Measurements from ENCODE around the gene PDCD11.
"Not testable (repeated sequence)": the region's sequence is repeated elsewhere in the genome, so short reads cannot be mapped to it uniquely, and the experiment has no call there.

PDCD11 gene

GRCh38 chr10:103396067-103396788 is at the start of gene PDCD11, which contains the start of gene ATP5MK:
Gene PDCD11 (plus strand): TSS chr10:103396626. CDS start chr10:103398427, 1,801 bp downstream.
Gene ATP5MK (minus strand): TSS chr10:103396475. CDS start chr10:103392457, 4,018 bp downstream.
- DNase-seq = peak; percentile 100

GRCh38 chr10:103350175-103350516 is 46.3 kb upstream of the PDCD11 start:
- DNase-seq = no peak

GRCh38 chr10:103350517-103351260 is 45.7 kb upstream of the PDCD11 start, which contains the start of gene PCGF6:
Gene PCGF6 (minus strand): TSS chr10:103351140. CDS start chr10:103351066, 74 bp downstream.
- DNase-seq = peak; percentile 52 to 67

GRCh38 chr10:103353281-103353680 is 43.1 kb upstream of the PDCD11 start:
- no peak for DNase-seq

GRCh38 chr10:103354567-103354966 is 41.9 kb upstream of the PDCD11 start:
- not testable (repeated sequence) for DNase-seq

GRCh38 chr10:103355906-103356599 is 40.4 kb upstream of the PDCD11 start:
- DNase-seq = no peak

GRCh38 chr10:103359493-103359892 is 36.9 kb upstream of the PDCD11 start:
- DNase-seq = not testable (repeated sequence)

- not testable (repeated sequence) for DNase-seq
These were observed 35.6 kb upstream of the PDCD11 start for GRCh38 chr10:103360791-103361190.

GRCh38 chr10:103367379-103367781 is 29.0 kb upstream of the PDCD11 start:
- DNase-seq = peak in 1 of 2 donors; percentile 2

- DNase-seq = peak; percentile 92 to 96
These were observed 28.5 kb upstream of the PDCD11 start, which contains the start of gene TAF5 for GRCh38 chr10:103367782-103368518. Gene TAF5 (plus strand): TSS chr10:103367976. CDS start chr10:103367990, 14 bp downstream.

GRCh38 chr10:103373544-103373943 is 22.9 kb upstream of the PDCD11 start:
- no peak for DNase-seq

GRCh38 chr10:103374263-103374662 is 22.2 kb upstream of the PDCD11 start:
- no peak for DNase-seq

- DNase-seq = no peak
These were observed 13.7 kb upstream of the PDCD11 start for GRCh38 chr10:103382769-103383168.

GRCh38 chr10:103394180-103394579 is 2.2 kb upstream of the PDCD11 start:
- peak in 1 of 2 donors; percentile 9 for DNase-seq

- DNase-seq = peak in 1 of 2 donors; percentile 1
These were observed 716 bp upstream of the PDCD11 start for GRCh38 chr10:103395754-103396066.

GRCh38 chr10:103396789-103397087 is 312 bp downstream of the PDCD11 start:
- DNase-seq = no peak

GRCh38 chr10:103397191-103397825 is 882 bp downstream of the PDCD11 start:
- DNase-seq = no peak

- DNase-seq = no peak
These were observed 17.1 kb downstream of the PDCD11 start for GRCh38 chr10:103413564-103413963.

- no peak for DNase-seq
These were observed 19.2 kb downstream of the PDCD11 start for GRCh38 chr10:103415581-103415980.

GRCh38 chr10:103416436-103417147 is 20.2 kb downstream of the PDCD11 start:
- peak; percentile 45 to 88 for DNase-seq

- not testable (repeated sequence) for DNase-seq
These were observed 20.7 kb downstream of the PDCD11 start for GRCh38 chr10:103417148-103417469.

- DNase-seq = no peak
These were observed 21.2 kb downstream of the PDCD11 start for GRCh38 chr10:103417601-103418000.
